Adrenal gland (tissue), 12 donors: ENCODE data around the gene GPR152. TPM values are rescaled to one million over a fixed set of nuclear protein-coding genes. Genes with fewer than 3 reads are reported as not detected.

Experiments used
- DNase-seq, 7 donors: peaks; one replicate each; pipeline ENCODE4 v3.0.0-alpha.2; 2019 to 2020
- H3K27ac ChIP-seq, 5 donors: fragments of 200-600 bp; sonication (generic) in 4 of 5; 1 replicate in 3 of 5; 2 replicates in 2 of 5; pipeline versions ENCODE4 v1.5.1 to v1.8.0; 2016 to 2020; ENCODE audit warnings: mild to moderate bottlenecking in 1 of 5
- H3K27me3 ChIP-seq: fragments of 200-600 bp; 2 replicates; pipeline ENCODE4 v1.8.0; 2021
- H3K36me3 ChIP-seq, 2 donors: fragments of 200-600 bp; replicated peaks in 1 of 2; 1 replicate in 1 of 2; 2 replicates in 1 of 2; pipeline versions ENCODE4 v1.5.1 to v1.8.0; 2018 to 2022
- H3K4me1 ChIP-seq, 2 donors: fragments of 200-600 bp; replicated peaks in 1 of 2; 1 replicate in 1 of 2; 2 replicates in 1 of 2; pipeline versions ENCODE4 v1.5.1 to v1.8.0; 2018 to 2021
- H3K4me3 ChIP-seq, 4 donors: fragments of 200-600 bp; sonication (generic) in 3 of 4; one replicate each; pipeline ENCODE4 v1.5.1; 2016 to 2018
- H3K9me3 ChIP-seq, 3 donors: fragments of 200-600 bp; sonication (generic) in 1 of 3; replicated peaks in 1 of 3; 1 replicate in 2 of 3; 2 replicates in 1 of 3; pipeline versions ENCODE4 v1.5.1 to v1.8.0; 2016 to 2021
- CTCF ChIP-seq, 6 experiments: fragments of 450-650 bp in 4 of 6; fragments of 200-600 bp in 2 of 6; sonication (generic) in 1 of 6; IDR thresholded peaks; 1 replicate in 5 of 6; 2 replicates in 1 of 6; pipeline versions ENCODE4 v1.5.1 to v1.8.0; 2016 to 2021; ENCODE audit warnings: antibody characterized with exemption in 6 of 6, mild to moderate bottlenecking in 2 of 6, moderate library complexity in 1 of 6
- POLR2A ChIP-seq, 2 donors: fragments of 450-650 bp; IDR thresholded peaks; one replicate each; pipeline ENCODE4 v1.6.1; 2017; ENCODE audit warnings: antibody characterized with exemption in 2 of 2, mild to moderate bottlenecking in 2 of 2, moderate library complexity in 1 of 2
- WGBS, 4 donors: extraction: QIAGEN DNeasy Blood & Tissue Kit in 2 of 4; methylation state at CpG; one replicate each; pipeline versions ENCODE4 v1.1.5 to v1.1.7; 2013 to 2017; 5-methylcytosine and 5-hydroxymethylcytosine counted together
- intact Hi-C, 2 donors: fragments of 100-400 bp; cut with DNase I; formaldehyde crosslinking; loops; one replicate each; pipeline versions ENCODE4 v1.14.1 to v1.15.0; 2022 to 2023
- polyA plus RNA-seq, 3 donors: library from polyadenylated mRNA; stranded (reverse); fragments of 200-250 nt in 2 of 3; fragments of 350-450 nt in 1 of 3; fragmentation: Illumina TruSeq in 1 of 3; extraction: RNeasy Lipid Tissue Mini Kit (QIAGEN cat#74804) in 1 of 3; gene quantifications; one replicate each; pipeline ENCODE4 v1.2.3, GENCODE V29; 2013 to 2014
- total RNA-seq, 9 donors: library from RNA; depleted of rRNA in 4 of 9; stranded (reverse); fragments of >200 nt in 4 of 9; fragments of 120-200 nt in 1 of 9; fragmentation: NEBNext Ultra II Directional in 1 of 9; extraction: Animal tissue kit (Norgen Biotek cat#: 25700) in 1 of 9; gene quantifications; one replicate each; pipeline versions ENCODE4 v1.1.0 to v1.2.4, GENCODE V29; 2013 to 2023
- donor health status: healthy with polysubstance abuse.
- donor health status: Bipolar disorder and iron deficiency.
- donor health status: DM: yes; HTN: yes; CAD: no.
- donor health status: DM: no; HTN: no; CAD: no.
- donor health status: DM: no; HTN: no; CAD: no.
- donor health status: DM: yes; HTN: yes; CAD: no.

GPR152 gene
- total and polyA plus RNA-seq, 12 donors, result 0.18 TPM; not detected in 11

- intact Hi-C loops, result loop anchor here in 1 of 2 donors (5.0 kb wide), 1 partner anchor 99 kb away; the partner anchor contains the start of genes CDK2AP2 and PITPNM1
- H3K36me3 ChIP-seq, result no peaks in the 10 kb centered on the region
- 59 to 74% (median 71%) methylated on average over 8 to 18 of the region's 18 CpGs for WGBS, 4 donors
- H3K27ac ChIP-seq, result no peak overlapping the region
- no peaks in the 10 kb centered on the region for H3K9me3 ChIP-seq
- DNase-seq, result no peak
- H3K27me3 ChIP-seq, result peaks cover 36% of the 10 kb centered on the region
- no peak overlapping the region for H3K4me3 ChIP-seq
- H3K4me1 ChIP-seq, result peaks cover 0 to 4% of the 10 kb centered on the region in 2 donors
- TF ChIP-seq CTCF (IDR thresholded peaks at IDR 0.05), result no peak
- TF ChIP-seq POLR2A (IDR thresholded peaks at IDR 0.05), result no peak
Observed at GRCh38 chr11:67408437-67409200, 43.9 kb downstream of the GPR152 start.

GRCh38 chr11:67407688-67408163 lies 44.8 kb downstream of the GPR152 start:
- H3K27me3 ChIP-seq, result peaks cover 29% of the 10 kb centered on the region
- no peak overlapping the region for H3K27ac ChIP-seq
- TF ChIP-seq POLR2A (IDR thresholded peaks at IDR 0.05), result no peak
- TF ChIP-seq CTCF (IDR thresholded peaks at IDR 0.05), result no peak
- H3K4me1 ChIP-seq, result peaks cover 0 to 3% of the 10 kb centered on the region in 2 donors
- H3K4me3 ChIP-seq, result no peak overlapping the region
- no peaks in the 10 kb centered on the region for H3K9me3 ChIP-seq
- WGBS, 4 donors, result 60 to 74% (median 65%) methylated on average over 4 to 12 of the region's 12 CpGs
- intact Hi-C loops, result loop anchor here in 1 of 2 donors (5.0 kb wide), 1 partner anchor 100 kb away; the partner anchor contains the start of genes CDK2AP2 and PITPNM1
- H3K36me3 ChIP-seq, result no peaks in the 10 kb centered on the region
- no peak for DNase-seq

GRCh38 chr11:67406969-67407687 lies 45.4 kb downstream of the GPR152 start:
- Histone ChIP-seq H3K27me3 (peaks cover 24% of the 10 kb centered on the region), H3K36me3 (no peaks in the 10 kb centered on the region), H3K4me1 (peaks cover 0 to 4% of the 10 kb centered on the region in 2 donors), H3K4me3 (no peak overlapping the region), H3K27ac (no peak overlapping the region), H3K9me3 (no peaks in the 10 kb centered on the region)
- 39 to 59% (median 55%) methylated on average over 8 to 12 of the region's 12 CpGs for WGBS, 4 donors
- no peak for DNase-seq
- TF ChIP-seq CTCF (IDR thresholded peaks at IDR 0.05), result no peak
- TF ChIP-seq POLR2A (IDR thresholded peaks at IDR 0.05), result no peak
- intact Hi-C loops, result loop anchor here in 1 of 2 donors (5.0 kb wide), 1 partner anchor 100 kb away; the partner anchor contains the start of genes CDK2AP2 and PITPNM1

- WGBS, 4 donors, result 83 to 88% (median 85%) methylated on average over 2 to 18 of the region's 18 CpGs
- Histone ChIP-seq H3K4me1 (peaks cover 0 to 7% of the 10 kb centered on the region in 2 donors), H3K4me3 (no peak overlapping the region), H3K9me3 (no peaks in the 10 kb centered on the region), H3K27ac (no peak overlapping the region), H3K36me3 (no peaks in the 10 kb centered on the region), H3K27me3 (peaks cover 24% of the 10 kb centered on the region)
- intact Hi-C loops, result loop anchor here in 1 of 2 donors (5.0 kb wide), 1 partner anchor 101 kb away; the partner anchor contains the start of genes CDK2AP2 and PITPNM1
- TF ChIP-seq POLR2A (IDR thresholded peaks at IDR 0.05) (no peak), CTCF (IDR thresholded peaks at IDR 0.05) (no peak)
- DNase-seq, result no peak
Observed at GRCh38 chr11:67406420-67406968, 46.0 kb downstream of the GPR152 start.
